MCF 10A (cell line): ENCODE measurements around the gene TMEM232. TPM values are rescaled to one million over a fixed set of nuclear protein-coding genes. Genes with fewer than 3 reads are reported as not detected.

Experiments
- BruUV-seq: library from RNA; stranded (reverse); fragments of 400-500 nt; replicated peaks from 2 replicates; lab custom pipeline; 2021; lab: Mats Ljungman, UMichigan
- CTCF ChIA-PET: fragments of 300-600 bp; sonication (Branson Sonifier 250); formaldehyde crosslinking; extraction: SDS; loops from one replicate; lab custom pipeline; 2021; ENCODE audit warnings: antibody characterized with exemption, inconsistent platforms; lab: Yijun Ruan, JAX
- POLR2A ChIA-PET: fragments of 300-600, 350-650 bp; sonication (Branson Sonifier 250); formaldehyde crosslinking; extraction: SDS; loops from one replicate; lab custom pipeline; 2020; ENCODE audit warnings: antibody characterized with exemption, inconsistent platforms; lab: Yijun Ruan, JAX
- DNase-seq: peaks from one replicate; pipeline ENCODE4 v3.0.0-alpha.2; 2018; ENCODE audit not compliant: unreplicated experiment
- H3K27ac Mint-ChIP-seq: one replicate; pipeline ENCODE4 v1.8.0; 2022; ENCODE audit warnings: mild to moderate bottlenecking, low read depth, mixed read lengths; ENCODE audit not compliant: unreplicated experiment
- H3K27me3 Mint-ChIP-seq: one replicate; pipeline ENCODE4 v1.8.0; 2022; ENCODE audit warnings: mixed read lengths; ENCODE audit not compliant: insufficient read depth, unreplicated experiment
- H3K36me3 Mint-ChIP-seq: one replicate; pipeline ENCODE4 v1.8.0; 2022; ENCODE audit warnings: mild to moderate bottlenecking, moderate library complexity, mixed read lengths; ENCODE audit not compliant: insufficient read depth, unreplicated experiment
- H3K4me1 Mint-ChIP-seq: one replicate; pipeline ENCODE4 v1.8.0; 2022; ENCODE audit warnings: mixed read lengths; ENCODE audit not compliant: insufficient read depth, unreplicated experiment
- H3K4me3 Mint-ChIP-seq: one replicate; pipeline ENCODE4 v1.8.0; 2022; ENCODE audit warnings: mild to moderate bottlenecking, moderate library complexity, mixed read lengths; ENCODE audit not compliant: unreplicated experiment
- H3K9me3 Mint-ChIP-seq: one replicate; pipeline ENCODE4 v1.8.0; 2022; ENCODE audit warnings: mixed read lengths; ENCODE audit not compliant: unreplicated experiment
- intact Hi-C: fragments of 100-400 bp; cut with micrococcal nuclease; formaldehyde crosslinking; loops from 2 replicates; pipeline ENCODE4 v1.14.1; 2022
- total RNA-seq: library from RNA; stranded (reverse); gene quantifications from 2 replicates; pipeline ENCODE4 v1.2.3, GENCODE V29; 2022
- TF ChIP-seq, protein P1 (sequence below): fragments of 200-600 bp; IDR thresholded peaks from one replicate; pipeline ENCODE4 v1.8.0; 2022; ENCODE audit warnings: antibody characterized with exemption, mild to moderate bottlenecking; ENCODE audit not compliant: unreplicated experiment

TMEM232 gene
- total RNA-seq, 1 experiment from 2014 or later = 2.8 TPM

GRCh38 chr5:110562191-110562590, 164.3 kb downstream of the TMEM232 start:
- ChIA-PET CTCF (no interaction called here), POLR2A (no interaction called here)
- DNase-seq = no peak
- Mint-ChIP-seq H3K27ac (no peak overlapping the region), H3K4me3 (no peak overlapping the region), H3K4me1 (peaks cover 8% of the 10 kb centered on the region), H3K9me3 (peaks cover 6% of the 10 kb centered on the region), H3K27me3 (no peaks in the 10 kb centered on the region), H3K36me3 (no peaks in the 10 kb centered on the region)
- intact Hi-C loops = no loop called here
- TF ChIP-seq, protein P1, sequence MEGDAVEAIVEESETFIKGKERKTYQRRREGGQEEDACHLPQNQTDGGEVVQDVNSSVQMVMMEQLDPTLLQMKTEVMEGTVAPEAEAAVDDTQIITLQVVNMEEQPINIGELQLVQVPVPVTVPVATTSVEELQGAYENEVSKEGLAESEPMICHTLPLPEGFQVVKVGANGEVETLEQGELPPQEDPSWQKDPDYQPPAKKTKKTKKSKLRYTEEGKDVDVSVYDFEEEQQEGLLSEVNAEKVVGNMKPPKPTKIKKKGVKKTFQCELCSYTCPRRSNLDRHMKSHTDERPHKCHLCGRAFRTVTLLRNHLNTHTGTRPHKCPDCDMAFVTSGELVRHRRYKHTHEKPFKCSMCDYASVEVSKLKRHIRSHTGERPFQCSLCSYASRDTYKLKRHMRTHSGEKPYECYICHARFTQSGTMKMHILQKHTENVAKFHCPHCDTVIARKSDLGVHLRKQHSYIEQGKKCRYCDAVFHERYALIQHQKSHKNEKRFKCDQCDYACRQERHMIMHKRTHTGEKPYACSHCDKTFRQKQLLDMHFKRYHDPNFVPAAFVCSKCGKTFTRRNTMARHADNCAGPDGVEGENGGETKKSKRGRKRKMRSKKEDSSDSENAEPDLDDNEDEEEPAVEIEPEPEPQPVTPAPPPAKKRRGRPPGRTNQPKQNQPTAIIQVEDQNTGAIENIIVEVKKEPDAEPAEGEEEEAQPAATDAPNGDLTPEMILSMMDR = no peak
- no TSS peak for BruUV-seq

- intact Hi-C loops = no loop called here
- CTCF ChIA-PET = no interaction called here
Observed at GRCh38 chr5:110561510-110561909, 165.0 kb downstream of the TMEM232 start.

DNA sequence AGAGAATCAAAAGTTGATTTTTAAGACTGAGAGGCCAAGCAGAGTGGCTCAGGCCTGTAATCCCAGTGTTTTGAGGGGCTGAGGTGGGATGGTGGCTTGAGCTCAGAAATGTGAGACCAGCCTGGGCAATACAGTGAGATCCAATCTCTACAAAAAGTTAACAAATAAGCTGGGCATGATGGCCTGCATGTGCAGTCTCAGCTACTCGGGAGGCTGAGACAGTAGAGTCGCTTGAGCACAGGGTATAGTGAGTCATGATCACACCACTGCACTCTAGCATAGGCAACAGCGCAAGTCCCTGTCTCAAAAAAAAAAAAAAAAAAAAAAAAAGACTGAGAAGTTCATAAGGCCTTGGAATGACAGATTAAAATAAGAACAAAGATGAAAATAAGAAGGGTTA, 177.2 kb downstream of the TMEM232 start:
- no TSS peak for BruUV-seq
- intact Hi-C loops = no loop called here
- CTCF ChIA-PET = no interaction called here
- no peak overlapping the region for H3K27ac Mint-ChIP-seq
- peaks cover 8% of the 10 kb centered on the region for H3K4me1 Mint-ChIP-seq
- H3K27me3 Mint-ChIP-seq = no peaks in the 10 kb centered on the region
- no peak overlapping the region for H3K4me3 Mint-ChIP-seq
- H3K36me3 Mint-ChIP-seq = peaks cover 7% of the 10 kb centered on the region
- POLR2A ChIA-PET = interaction anchor here (1.0 kb wide), 1 partner anchor 10 kb away, joined by 3 read pairs; no protein-coding TSS in a partner anchor
- no peaks in the 10 kb centered on the region for H3K9me3 Mint-ChIP-seq
- no peak for DNase-seq
- TF ChIP-seq, protein P1 = no peak

More at GRCh38 chr5:110561510-110561909, 165.0 kb downstream of the TMEM232 start:
- TF ChIP-seq, protein P1 = no peak
- H3K4me1 Mint-ChIP-seq = peaks cover 8% of the 10 kb centered on the region
- DNase-seq = no peak
- no peak overlapping the region for H3K4me3 Mint-ChIP-seq
- no peak overlapping the region for H3K27ac Mint-ChIP-seq
- POLR2A ChIA-PET = no interaction called here
- BruUV-seq = no TSS peak
- no peaks in the 10 kb centered on the region for H3K27me3 Mint-ChIP-seq
- no peaks in the 10 kb centered on the region for H3K36me3 Mint-ChIP-seq
- H3K9me3 Mint-ChIP-seq = peaks cover 3% of the 10 kb centered on the region

- TF ChIP-seq, protein P1 = no peak
- no peak for DNase-seq
- BruUV-seq = no TSS peak
- Mint-ChIP-seq H3K36me3 (peaks cover 7% of the 10 kb centered on the region), H3K27me3 (no peaks in the 10 kb centered on the region), H3K4me1 (peaks cover 8% of the 10 kb centered on the region), H3K4me3 (no peak overlapping the region), H3K27ac (no peak overlapping the region), H3K9me3 (no peaks in the 10 kb centered on the region)
- intact Hi-C loops = no loop called here
- ChIA-PET CTCF (no interaction called here), POLR2A (interaction anchor here (1.0 kb wide), 1 partner anchor 11 kb away, joined by 4 read pairs; no protein-coding TSS in a partner anchor)
Observed at GRCh38 chr5:110548171-110548570, 178.3 kb downstream of the TMEM232 start.
